Glutamatergic neuron (in vitro differentiated cells): ENCODE results near the gene ARPC2. TPM values are rescaled to one million over a fixed set of nuclear protein-coding genes. Genes with fewer than 3 reads are reported as not detected.

Source experiments
- DNase-seq: peaks from one replicate; pipeline ENCODE4 v3.0.0; 2022
- H3K27ac Mint-ChIP-seq: one replicate; pipeline ENCODE4 v1.8.0; 2020; ENCODE audit warnings: mild to moderate bottlenecking, mixed read lengths, inconsistent platforms; ENCODE audit not compliant: unreplicated experiment
- H3K27me3 Mint-ChIP-seq: one replicate; pipeline ENCODE4 v1.8.0; 2020; ENCODE audit warnings: mild to moderate bottlenecking, moderate library complexity, mixed read lengths, inconsistent platforms; ENCODE audit not compliant: unreplicated experiment
- H3K36me3 Mint-ChIP-seq: one replicate; pipeline ENCODE4 v1.8.0; 2020; ENCODE audit warnings: mild to moderate bottlenecking, mixed read lengths, inconsistent platforms; ENCODE audit not compliant: unreplicated experiment
- H3K4me1 Mint-ChIP-seq: one replicate; pipeline ENCODE4 v1.8.0; 2020; ENCODE audit warnings: mild to moderate bottlenecking, low read depth, mixed read lengths, inconsistent platforms; ENCODE audit not compliant: unreplicated experiment
- H3K4me3 Mint-ChIP-seq: one replicate; pipeline ENCODE4 v1.8.0; 2020; ENCODE audit warnings: mild to moderate bottlenecking, mixed read lengths, inconsistent platforms; ENCODE audit not compliant: unreplicated experiment
- H3K9me3 Mint-ChIP-seq: one replicate; pipeline ENCODE4 v1.8.0; 2020; ENCODE audit warnings: mild to moderate bottlenecking, moderate library complexity, mixed read lengths, inconsistent platforms; ENCODE audit not compliant: unreplicated experiment
- CTCF ChIP-seq: fragments of 200-600 bp; sonication (generic); IDR thresholded peaks from one replicate; pipeline ENCODE4 v1.5.0; 2021; ENCODE audit not compliant: partially characterized antibody, unreplicated experiment
- total RNA-seq: library from RNA; stranded (reverse); fragmentation: NEBNext Ultra II Directional; extraction: Animal tissue kit (Norgen Biotek cat#: 25700); gene quantifications from one replicate; pipeline ENCODE4 v1.2.1, GENCODE V29; 2021; ENCODE audit not compliant: unreplicated experiment

ARPC2 gene
- total RNA-seq, 1 donor from 2014 or later = 207 TPM

GRCh38 chr2:218295029-218295428 is 78.0 kb downstream of the ARPC2 start:
- TF ChIP-seq CTCF = no peak
- H3K4me1 Mint-ChIP-seq = peaks cover 7% of the 10 kb centered on the region
- H3K27ac Mint-ChIP-seq = no peak overlapping the region
- no peak overlapping the region for H3K4me3 Mint-ChIP-seq
- H3K9me3 Mint-ChIP-seq = peaks cover 3% of the 10 kb centered on the region
- no peak for DNase-seq
- H3K27me3 Mint-ChIP-seq = peaks cover 2% of the 10 kb centered on the region
- no peaks in the 10 kb centered on the region for H3K36me3 Mint-ChIP-seq

GRCh38 chr2:218296200-218296599 is 79.2 kb downstream of the ARPC2 start:
- no peak for TF ChIP-seq CTCF
- Mint-ChIP-seq H3K27ac (no peak overlapping the region), H3K9me3 (peaks cover 3% of the 10 kb centered on the region), H3K4me1 (peaks cover 2% of the 10 kb centered on the region), H3K4me3 (no peak overlapping the region), H3K27me3 (peaks cover 2% of the 10 kb centered on the region), H3K36me3 (no peaks in the 10 kb centered on the region)
- DNase-seq = no peak

- DNase-seq = no peak
- Mint-ChIP-seq H3K4me3 (no peak overlapping the region), H3K4me1 (peaks cover 2% of the 10 kb centered on the region), H3K36me3 (no peaks in the 10 kb centered on the region), H3K27me3 (peaks cover 2% of the 10 kb centered on the region), H3K9me3 (peaks cover 3% of the 10 kb centered on the region), H3K27ac (no peak overlapping the region)
- no peak for TF ChIP-seq CTCF
These were observed 79.9 kb downstream of the ARPC2 start for GRCh38 chr2:218296847-218297246.

GRCh38 chr2:218298314-218298875 is 81.4 kb downstream of the ARPC2 start:
- H3K27ac Mint-ChIP-seq = no peak overlapping the region
- no peak overlapping the region for H3K4me3 Mint-ChIP-seq
- no peaks in the 10 kb centered on the region for H3K9me3 Mint-ChIP-seq

More at GRCh38 chr2:218298314-218298875, 81.4 kb downstream of the ARPC2 start:
- Mint-ChIP-seq H3K36me3 (no peaks in the 10 kb centered on the region), H3K27me3 (no peaks in the 10 kb centered on the region), H3K4me1 (no peaks in the 10 kb centered on the region)
- TF ChIP-seq CTCF = no peak
- DNase-seq = no peak
